Transverse colon (tissue), 4 donors: ENCODE data around the gene LINGO1.

Source experiments
- CTCF ChIP-seq, 5 experiments: fragments of 200-600 bp in 3 of 5; fragments of 450-650 bp in 2 of 5; sonication (generic) in 3 of 5; IDR thresholded peaks; 1 replicate in 2 of 5; 2 replicates in 3 of 5; pipeline ENCODE4 v1.5.1; 2016 to 2017; ENCODE audit warnings: antibody characterized with exemption in 5 of 5, inconsistent platforms in 3 of 5, mild to moderate bottlenecking in 2 of 5, moderate library complexity in 1 of 5
- POLR2A ChIP-seq: fragments of 450-650 bp; IDR thresholded peaks from one replicate; pipeline ENCODE4 v1.6.1; 2016; ENCODE audit warnings: antibody characterized with exemption, mild to moderate bottlenecking, moderate library complexity
- POLR2AphosphoS5 ChIP-seq, 3 donors: sonication (generic); formaldehyde crosslinking; IDR thresholded peaks; one replicate each; pipeline ENCODE4 v1.6.1; 2016; ENCODE audit warnings: antibody characterized with exemption in 3 of 3

GRCh38 chr15:77640615-77641014 lies 7.9 kb upstream of the LINGO1 start:
- TF ChIP-seq CTCF (IDR thresholded peaks at IDR 0.05), result no peak
- no peak for TF ChIP-seq POLR2AphosphoS5 (IDR thresholded peaks at IDR 0.05)
- no peak for TF ChIP-seq POLR2A
